Measurements from ENCODE around the gene NAB2.

NAB2 gene

DNA sequence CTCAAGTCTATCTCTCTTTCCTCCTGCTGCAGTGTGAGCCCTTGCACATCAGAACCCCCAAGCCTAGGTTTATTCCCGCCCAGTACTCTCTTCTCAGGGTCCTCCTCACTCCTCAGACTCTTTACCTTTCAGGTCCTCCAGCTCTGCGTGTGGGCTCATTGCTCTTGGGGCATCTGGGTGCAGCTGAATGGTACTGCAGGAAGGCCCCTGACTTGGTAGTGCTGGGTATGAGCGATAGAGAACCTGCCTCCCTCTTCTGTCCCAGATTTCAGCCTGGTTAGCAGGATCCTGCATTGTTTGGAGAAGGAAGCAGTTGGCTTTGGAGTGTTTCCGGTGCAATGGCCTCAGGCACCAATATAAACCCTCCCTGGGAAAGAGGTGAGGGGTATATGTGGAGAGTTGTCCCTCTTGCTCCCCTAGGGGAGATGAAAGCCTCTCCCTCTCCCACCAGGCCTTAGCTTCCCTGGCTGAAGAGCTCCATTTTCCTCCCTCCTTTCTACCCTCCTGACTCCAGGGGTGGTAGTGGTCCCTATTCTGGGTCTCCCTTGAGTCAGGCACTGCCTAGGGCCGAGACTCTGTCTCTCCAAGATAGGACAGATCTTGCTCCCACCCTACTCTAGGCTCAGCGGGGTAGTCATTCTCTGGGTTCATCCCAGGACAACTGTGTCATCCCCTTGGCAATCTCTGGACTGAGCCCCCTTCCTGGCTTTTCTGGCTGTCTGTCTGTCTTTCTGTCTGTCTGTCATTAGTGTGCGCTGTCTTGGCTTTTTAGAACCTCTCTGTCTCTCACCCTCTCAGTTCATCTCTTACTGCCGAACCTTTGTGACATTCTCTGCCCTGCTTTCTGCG is 43.2 kb downstream of the NAB2 start:
- no peak for DNase-seq (ENCODE audit: low read depth in 1 of 2, low spot score in 1 of 2)

DNA sequence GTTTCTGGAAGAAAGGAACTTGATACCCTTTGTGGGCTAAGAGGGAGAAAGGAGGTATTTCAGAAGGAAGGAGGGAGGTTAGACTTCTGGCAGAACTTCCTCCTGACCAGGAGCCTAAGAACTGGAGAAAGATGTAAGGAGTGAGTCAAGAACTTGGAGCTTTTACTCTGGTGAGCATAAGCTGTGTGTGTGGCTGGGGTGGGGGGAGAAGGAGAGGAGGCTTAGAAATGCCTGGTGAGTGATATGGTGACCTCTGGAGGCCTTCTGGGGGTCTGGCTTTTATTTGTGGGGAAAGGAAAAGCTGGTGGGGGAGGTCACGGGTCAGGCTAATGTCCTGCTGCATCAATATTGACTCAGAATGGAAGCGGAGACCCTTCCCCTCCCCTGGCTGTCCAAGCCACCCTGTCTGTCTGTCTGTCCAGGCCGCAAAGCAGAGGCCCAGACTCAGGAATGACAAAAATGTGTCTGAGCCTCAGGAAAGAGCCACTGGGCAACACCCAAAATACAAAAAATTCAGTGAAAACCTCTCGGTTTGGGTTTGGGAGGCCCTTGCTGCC is 44.2 kb downstream of the NAB2 start:
- DNase-seq (ENCODE audit: low read depth in 1 of 2, low spot score in 1 of 2) = no peak

DNA sequence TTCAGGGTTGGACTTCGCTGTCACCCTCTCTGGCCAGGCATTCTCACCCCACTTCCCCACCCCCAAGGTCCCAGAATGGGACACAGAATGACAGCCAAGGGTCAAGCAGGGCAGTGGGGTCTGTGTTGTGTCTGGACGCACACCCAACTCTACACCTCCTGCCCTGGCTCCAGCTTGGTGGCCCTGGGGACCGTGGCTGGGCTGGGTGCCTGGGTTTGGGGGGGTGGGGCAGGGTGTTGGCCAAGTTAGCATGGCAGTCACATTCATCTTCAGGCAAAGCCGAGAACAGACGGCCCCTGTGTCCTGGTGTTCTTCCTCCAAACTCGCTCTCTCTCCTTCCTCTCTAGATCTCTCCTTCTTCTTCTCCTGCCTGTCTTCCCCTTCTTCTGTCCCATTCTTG is 45.0 kb downstream of the NAB2 start:
- DNase-seq (ENCODE audit: low read depth in 1 of 2, low spot score in 1 of 2) = no peak

GRCh38 chr12:57134949-57135348 is 46.0 kb downstream of the NAB2 start:
- DNase-seq (ENCODE audit: low read depth in 1 of 2, low spot score in 1 of 2) = no peak

- DNase-seq (ENCODE audit: low read depth in 1 of 2, low spot score in 1 of 2) = no peak
These were observed 46.8 kb downstream of the NAB2 start for GRCh38 chr12:57135527-57136326.

DNA sequence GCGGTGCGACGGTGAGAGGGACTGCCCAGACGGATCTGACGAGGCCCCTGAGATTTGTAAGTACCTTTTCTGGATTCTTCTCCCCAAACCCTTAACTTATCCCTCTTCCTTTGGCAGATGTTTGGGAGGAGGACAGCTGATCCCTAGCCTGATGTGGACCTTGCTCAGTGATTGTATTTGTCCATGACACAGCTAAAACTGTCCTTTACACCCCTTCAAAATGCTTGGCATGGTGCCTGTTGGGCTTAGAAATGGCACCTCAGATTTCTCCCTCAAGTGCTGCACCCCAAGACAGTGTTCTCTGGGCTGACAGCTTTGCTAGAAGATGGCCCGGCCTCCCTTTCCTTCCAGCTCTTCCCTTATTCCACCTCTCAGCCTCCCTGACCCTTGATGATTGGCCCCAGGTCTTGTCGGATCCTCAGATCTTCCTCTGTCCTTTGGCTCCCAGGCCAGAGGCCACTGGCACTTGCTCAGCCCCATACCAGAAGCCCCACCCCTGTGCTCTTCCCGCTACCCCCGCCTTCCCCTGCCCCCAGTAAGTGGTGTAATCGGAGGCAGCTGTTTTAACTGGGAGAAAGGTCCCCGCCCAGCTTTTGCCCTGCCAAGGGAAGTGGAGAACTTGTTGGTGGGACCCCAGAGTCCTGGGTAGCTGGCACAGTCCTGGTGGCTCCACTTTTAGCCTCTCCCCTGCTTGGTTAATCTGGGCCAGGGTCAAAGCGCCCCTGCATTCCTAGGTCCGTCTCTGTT is 49.8 kb downstream of the NAB2 start:
- no peak for DNase-seq (ENCODE audit: low read depth in 1 of 2, low spot score in 1 of 2)

GRCh38 chr12:57139796-57140649 is 51.1 kb downstream of the NAB2 start:
- DNase-seq (ENCODE audit: low read depth in 1 of 2, low spot score in 1 of 2) = no peak

GRCh38 chr12:57141249-57141648 is 52.3 kb downstream of the NAB2 start:
- DNase-seq (ENCODE audit: low read depth in 1 of 2, low spot score in 1 of 2) = no peak

DNA sequence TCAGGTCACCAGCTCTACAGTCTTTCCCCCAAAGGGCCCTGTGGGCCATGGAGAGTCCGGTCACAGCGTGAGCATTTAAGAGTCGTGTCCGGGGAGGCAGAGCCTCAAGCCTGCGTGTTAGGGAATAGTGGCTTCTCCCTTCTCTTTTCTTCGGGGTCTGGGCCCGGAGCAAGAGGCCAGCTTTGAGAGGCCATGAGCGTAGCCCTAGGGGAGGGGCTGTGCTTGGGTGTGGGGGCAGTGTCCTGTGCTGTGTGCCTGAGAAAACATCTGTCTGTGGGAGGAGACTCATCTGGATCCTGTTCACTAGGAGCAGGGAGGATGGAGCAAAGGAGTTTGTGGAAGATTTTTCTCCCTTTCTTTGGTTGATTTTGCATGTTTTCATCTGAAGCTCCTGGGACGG is 53.2 kb downstream of the NAB2 start:
- no peak for DNase-seq (ENCODE audit: low read depth in 1 of 2, low spot score in 1 of 2)

DNA sequence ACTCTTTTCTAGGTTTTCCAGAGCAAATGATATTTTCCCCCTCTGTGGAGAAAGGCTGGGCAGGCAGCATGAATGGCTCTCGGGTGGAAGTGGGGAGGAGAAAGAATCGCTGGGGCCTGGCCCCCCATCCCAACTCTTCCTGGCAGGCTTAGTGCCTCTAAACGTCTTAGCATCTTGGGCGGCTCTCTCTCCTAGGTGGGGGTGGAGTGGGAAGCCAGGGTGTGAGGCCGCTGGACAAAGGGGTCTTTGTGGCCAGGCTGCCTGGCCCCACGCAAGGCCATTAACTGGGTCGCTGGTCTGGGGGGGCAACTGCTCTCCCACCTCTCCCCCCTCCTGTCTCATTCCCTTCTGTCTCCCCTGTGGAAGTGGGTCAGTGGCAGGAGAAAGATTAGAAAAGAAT is 53.8 kb downstream of the NAB2 start:
- DNase-seq (ENCODE audit: low read depth in 1 of 2, low spot score in 1 of 2) = no peak

GRCh38 chr12:57143454-57143853 is 54.5 kb downstream of the NAB2 start:
- no peak for DNase-seq (ENCODE audit: low read depth in 1 of 2, low spot score in 1 of 2)

All from stimulated activated CD4-positive, alpha-beta T cell treated with anti-CD3 and anti-CD28 coated beads, Interleukin-15, amount 100 ng/mL, for 1 hour (primary cell).